ENCODE data around the gene DZANK1. TPM values are rescaled to one million over a fixed set of nuclear protein-coding genes. Genes with fewer than 3 reads are reported as not detected.
"Not testable (repeated sequence)": the region's sequence is repeated elsewhere in the genome, so short reads cannot be mapped to it uniquely, and the experiment has no call there.

The DZANK1 gene
- polyA plus RNA-seq, 1 donor (not counting 4 experiments of a cell fraction or from before 2014, with no cell fraction given) = 3.0 TPM

GRCh38 chr20:18401305-18401704, 65.5 kb downstream of the DZANK1 start:
- H4K20me1 ChIP-seq (ENCODE audit: control insufficient read depth, extremely low read depth, insufficient read depth, low read length) = no peaks in the 10 kb centered on the region
- no peak for DNase-seq (ENCODE audit: low read depth, low spot score)
- no peaks in the 10 kb centered on the region for H3K9me3 ChIP-seq (ENCODE audit: control insufficient read depth, low read depth, low read length)
- no peak for TF ChIP-seq CTCF (optimal IDR thresholded peaks at IDR 0.05 in 1 of 3, IDR thresholded peaks at IDR 0.05 in 1 of 3, conservative IDR thresholded peaks at IDR 0.05 in 1 of 3; ENCODE audit: extremely low read depth in 1 of 3, insufficient read depth in 2 of 3, low read length in 3 of 3)
- TF ChIP-seq EZH2 (IDR thresholded peaks at IDR 0.05; ENCODE audit: low read length) = no peak
- no peak overlapping the region for H2AFZ ChIP-seq (ENCODE audit: control insufficient read depth, low read length)
- no peaks in the 10 kb centered on the region for H3K79me2 ChIP-seq (ENCODE audit: control insufficient read depth, insufficient read depth, low read length)
- no peaks in the 10 kb centered on the region for H3K36me3 ChIP-seq (ENCODE audit: control insufficient read depth in 2 of 2, extremely low read depth in 1 of 2, insufficient read depth in 2 of 2, low read length in 2 of 2)
- H3K9ac ChIP-seq (ENCODE audit: control insufficient read depth, extremely low read depth, insufficient read depth, low read length) = no peak overlapping the region
- FAIRE-seq = no peak
- no peak overlapping the region for H3K27ac ChIP-seq (ENCODE audit: control insufficient read depth, insufficient read depth, low read length)
- no peak overlapping the region for H3K4me2 ChIP-seq (ENCODE audit: control insufficient read depth, extremely low read depth, insufficient read depth, low read depth, low read length)
- no peak overlapping the region for H3K4me3 ChIP-seq (ENCODE audit: control insufficient read depth in 2 of 3, extremely low read depth in 1 of 3, insufficient read depth in 2 of 3, low read depth in 1 of 3, low read length in 3 of 3)
- H3K4me1 ChIP-seq (ENCODE audit: control insufficient read depth, extremely low read depth, insufficient read depth, low read length) = peaks cover 15% of the 10 kb centered on the region
- dilution Hi-C loops (cut with MboI; ENCODE audit: extremely low pct_ligation_motif_present, low sequenced_read_pairs) = no loop called here
- no peaks in the 10 kb centered on the region for H3K9me1 ChIP-seq (ENCODE audit: control insufficient read depth, extremely low read depth, insufficient read depth, low read length)
- no peaks in the 10 kb centered on the region for H3K27me3 ChIP-seq (ENCODE audit: control insufficient read depth, extremely low read depth, insufficient read depth, low read length)

GRCh38 chr20:18400460-18400859, 66.4 kb downstream of the DZANK1 start:
- no peaks in the 10 kb centered on the region for H3K36me3 ChIP-seq (ENCODE audit: control insufficient read depth in 2 of 2, extremely low read depth in 1 of 2, insufficient read depth in 2 of 2, low read length in 2 of 2)
- TF ChIP-seq CTCF (optimal IDR thresholded peaks at IDR 0.05 in 1 of 3, IDR thresholded peaks at IDR 0.05 in 1 of 3, conservative IDR thresholded peaks at IDR 0.05 in 1 of 3; ENCODE audit: extremely low read depth in 1 of 3, insufficient read depth in 2 of 3, low read length in 3 of 3) = no peak
- H2AFZ ChIP-seq (ENCODE audit: control insufficient read depth, low read length) = no peak overlapping the region
- no peak overlapping the region for H3K4me3 ChIP-seq (ENCODE audit: control insufficient read depth in 2 of 3, extremely low read depth in 1 of 3, insufficient read depth in 2 of 3, low read depth in 1 of 3, low read length in 3 of 3)
- FAIRE-seq (no peak), DNase-seq (ENCODE audit: low read depth, low spot score) (no peak)
- no peaks in the 10 kb centered on the region for H4K20me1 ChIP-seq (ENCODE audit: control insufficient read depth, extremely low read depth, insufficient read depth, low read length)
- H3K27ac ChIP-seq (ENCODE audit: control insufficient read depth, insufficient read depth, low read length) = no peak overlapping the region
- H3K9me1 ChIP-seq (ENCODE audit: control insufficient read depth, extremely low read depth, insufficient read depth, low read length) = no peaks in the 10 kb centered on the region
- H3K9me3 ChIP-seq (ENCODE audit: control insufficient read depth, low read depth, low read length) = no peaks in the 10 kb centered on the region
- no peak overlapping the region for H3K4me2 ChIP-seq (ENCODE audit: control insufficient read depth, extremely low read depth, insufficient read depth, low read depth, low read length)
- dilution Hi-C loops (cut with MboI; ENCODE audit: extremely low pct_ligation_motif_present, low sequenced_read_pairs) = no loop called here
- no peak overlapping the region for H3K9ac ChIP-seq (ENCODE audit: control insufficient read depth, extremely low read depth, insufficient read depth, low read length)
- H3K27me3 ChIP-seq (ENCODE audit: control insufficient read depth, extremely low read depth, insufficient read depth, low read length) = no peaks in the 10 kb centered on the region
- no peaks in the 10 kb centered on the region for H3K79me2 ChIP-seq (ENCODE audit: control insufficient read depth, insufficient read depth, low read length)
- H3K4me1 ChIP-seq (ENCODE audit: control insufficient read depth, extremely low read depth, insufficient read depth, low read length) = peaks cover 15% of the 10 kb centered on the region

- not testable (repeated sequence) for H4K20me1 ChIP-seq (ENCODE audit: control insufficient read depth, extremely low read depth, insufficient read depth, low read length)
Observed at GRCh38 chr20:18398713-18399112, 68.1 kb downstream of the DZANK1 start.

More at GRCh38 chr20:18398713-18399112, 68.1 kb downstream of the DZANK1 start:
- H3K4me1 ChIP-seq (ENCODE audit: control insufficient read depth, extremely low read depth, insufficient read depth, low read length); H3K4me3 ChIP-seq (ENCODE audit: control insufficient read depth in 2 of 3, extremely low read depth in 1 of 3, insufficient read depth in 2 of 3, low read depth in 1 of 3, low read length in 3 of 3); H3K36me3 ChIP-seq (ENCODE audit: control insufficient read depth in 2 of 2, extremely low read depth in 1 of 2, insufficient read depth in 2 of 2, low read length in 2 of 2); H3K9me1 ChIP-seq (ENCODE audit: control insufficient read depth, extremely low read depth, insufficient read depth, low read length); H3K4me2 ChIP-seq (ENCODE audit: control insufficient read depth, extremely low read depth, insufficient read depth, low read depth, low read length); H3K27ac ChIP-seq (ENCODE audit: control insufficient read depth, insufficient read depth, low read length); dilution Hi-C loops (cut with MboI; ENCODE audit: extremely low pct_ligation_motif_present, low sequenced_read_pairs); H3K9me3 ChIP-seq (ENCODE audit: control insufficient read depth, low read depth, low read length); DNase-seq (ENCODE audit: low read depth, low spot score); H3K9ac ChIP-seq (ENCODE audit: control insufficient read depth, extremely low read depth, insufficient read depth, low read length); FAIRE-seq; H2AFZ ChIP-seq (ENCODE audit: control insufficient read depth, low read length); H3K27me3 ChIP-seq (ENCODE audit: control insufficient read depth, extremely low read depth, insufficient read depth, low read length); H3K79me2 ChIP-seq (ENCODE audit: control insufficient read depth, insufficient read depth, low read length): not testable (repeated sequence)

All from keratinocyte (primary cell).